GM12878 (cell line): ENCODE results near the gene TIMM17B. TPM values are rescaled to one million over a fixed set of nuclear protein-coding genes. Genes with fewer than 3 reads are reported as not detected.

Experiments
- CEBPB ChIP-seq, 2 experiments: fragments of 150-350 bp in 1 of 2; IDR thresholded peaks; 2 replicates each; pipeline ENCODE4 v1.6.1; 2012 to 2014; ENCODE audit warnings: low read depth in 2 of 2, low read length in 2 of 2, borderline replicate concordance in 1 of 2, inconsistent platforms in 1 of 2
- CHD1 ChIP-seq: IDR thresholded peaks from 2 replicates; pipeline ENCODE4 v1.6.1; 2012; ENCODE audit warnings: low read depth, low read length, improper control_type of control experiment
- CREB1 ChIP-seq: IDR thresholded peaks from 2 replicates; pipeline ENCODE4 v1.6.1; 2012; ENCODE audit warnings: low read depth, mild to moderate bottlenecking, inconsistent platforms
- FOXM1 ChIP-seq: IDR thresholded peaks from 2 replicates; pipeline ENCODE4 v1.6.1; 2012; ENCODE audit warnings: low read depth, mild to moderate bottlenecking, inconsistent platforms, low read length, moderate library complexity
- GATAD2B ChIP-seq: fragments of 450-650 bp; conservative IDR thresholded peaks from 2 replicates; pipeline ENCODE4 v1.6.1; 2017; ENCODE audit warnings: low read depth, mild to moderate bottlenecking, moderate library complexity
- IKZF1 ChIP-seq: fragments of 450-650 bp; conservative IDR thresholded peaks from 2 replicates; pipeline ENCODE4 v1.6.1; 2017; ENCODE audit warnings: antibody characterized with exemption, mild to moderate bottlenecking
- JUNB ChIP-seq: IDR thresholded peaks from 2 replicates; pipeline ENCODE4 v1.6.1; 2016; ENCODE audit warnings: antibody characterized with exemption, mild to moderate bottlenecking
- POLR2AphosphoS2 ChIP-seq: IDR thresholded peaks from 2 replicates; pipeline ENCODE4 v1.6.1; 2011; ENCODE audit warnings: low read depth, mild to moderate bottlenecking, low read length, improper control_type of control experiment, moderate library complexity
- RFX5 ChIP-seq: IDR thresholded peaks from 2 replicates; pipeline ENCODE4 v1.6.1; 2011; ENCODE audit warnings: low read depth, low read length, improper control_type of control experiment
- SMC3 ChIP-seq: IDR thresholded peaks from 2 replicates; pipeline ENCODE4 v1.6.1; 2011; ENCODE audit warnings: low read length, improper control_type of control experiment, borderline replicate concordance
- WRNIP1 ChIP-seq: IDR thresholded peaks from 2 replicates; pipeline ENCODE4 v1.6.1; 2011; ENCODE audit warnings: low read depth, low read length, improper control_type of control experiment, borderline replicate concordance
- YBX1 ChIP-seq: fragments of 450-650 bp; IDR thresholded peaks from 2 replicates; pipeline ENCODE4 v1.6.1; 2016; ENCODE audit warnings: antibody characterized with exemption
- ZBTB11 ChIP-seq: fragments of 450-650 bp; formaldehyde crosslinking; IDR thresholded peaks from 2 replicates; pipeline ENCODE4 v1.5.0; 2022; ENCODE audit warnings: mild to moderate bottlenecking, missing genetic modification characterization
- ZNF24 ChIP-seq: fragments of 450-650 bp; IDR thresholded peaks from 2 replicates; pipeline ENCODE4 v1.6.1; 2017; ENCODE audit warnings: antibody characterized with exemption, mild to moderate bottlenecking
- ZNF592 ChIP-seq: fragments of 450-650 bp; IDR thresholded peaks from 2 replicates; pipeline ENCODE4 v1.6.1; 2017; ENCODE audit warnings: mild to moderate bottlenecking, moderate library complexity
- polyA plus RNA-seq, 11 experiments: library from polyadenylated mRNA; depleted of rRNA in 4 of 11; unstranded in 6 of 11; stranded (reverse) in 5 of 11; fragments of >200 nt; fragmentation: Nextera tagmentation in 4 of 11; fragmentation: Illumina TruSeq in 1 of 11; extraction: Ambion mirVana in 4 of 11; extraction: Trizol in 1 of 11; gene quantifications; 1 replicate in 1 of 11; 2 replicates in 10 of 11; pipeline versions ENCODE4 v1.2.1 to v1.2.3, GENCODE V29; 2011 to 2016; ENCODE audit warnings: inconsistent platforms in 2 of 11, missing spikeins in 2 of 11, low read depth in 1 of 11
- total RNA-seq, 4 experiments: library from RNA; depleted of rRNA in 3 of 4; stranded (reverse); fragments of >200 nt in 3 of 4; fragmentation: Illumina TruSeq in 1 of 4; extraction: Trizol in 1 of 4; gene quantifications; 2 replicates each; pipeline versions ENCODE4 v1.2.1 to v1.2.3, GENCODE V29; 2013 to 2021
- TF ChIP-seq, protein P1 (sequence below): IDR thresholded peaks from 2 replicates; pipeline ENCODE4 v1.6.1; 2012; ENCODE audit warnings: low read length, inconsistent platforms

Gene TIMM17B
- total and polyA plus RNA-seq, 10 of the 15 experiments (the other 5 are each of a cell fraction or from before 2014, with no cell fraction given) = 4.5 to 88.7 (median 47.5) TPM

DNA sequence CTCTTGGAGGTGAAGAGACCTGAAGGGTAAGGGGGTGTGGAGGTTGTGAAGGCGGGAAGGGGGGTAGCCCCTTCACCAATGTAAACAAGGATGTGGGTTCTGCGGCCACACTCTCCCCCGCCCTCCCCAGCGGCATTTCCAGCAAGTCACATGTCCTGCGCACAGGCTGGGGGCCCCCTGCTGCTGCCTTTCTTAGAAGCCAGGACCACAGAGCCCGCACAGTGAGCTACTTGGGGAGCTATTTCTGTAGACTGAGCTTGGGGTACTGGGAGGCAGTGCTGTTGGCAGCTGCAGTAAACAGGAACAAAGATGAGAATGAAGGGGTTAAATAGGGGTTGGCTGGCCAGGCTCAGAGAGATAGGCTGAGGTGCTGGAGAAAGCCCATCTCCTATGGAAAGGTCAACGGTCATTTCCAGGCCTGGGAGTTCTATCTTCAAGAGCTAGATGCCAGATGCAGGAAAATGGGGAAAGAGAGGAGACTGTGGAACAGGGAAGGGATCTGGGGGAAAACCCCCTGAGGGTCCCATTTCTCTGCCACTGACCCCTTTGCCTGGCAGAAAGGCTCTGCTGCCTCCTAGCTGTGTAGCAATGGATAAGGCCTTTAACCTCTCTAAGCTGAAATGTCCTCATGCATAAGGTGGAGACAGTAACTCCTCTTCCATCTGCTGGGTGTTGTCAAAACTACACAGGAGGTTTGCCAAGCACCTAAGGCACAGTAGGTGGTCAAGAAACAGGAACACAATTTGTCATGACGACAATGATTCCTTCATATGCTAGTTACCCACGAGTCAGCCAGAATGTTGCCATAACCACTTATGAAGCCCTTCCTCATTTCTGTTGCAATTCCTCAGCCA, 39.7 kb upstream of the TIMM17B start (continued):
- TF ChIP-seq WRNIP1 (peak; percentile 42; the same call in 1 of the 2 replicates), JUNB (no peak), CREB1 (peak; percentile 65; the same call in 1 of the 2 replicates), RFX5 (no peak), ZBTB11 (CRISPR knock-in tag) (no peak), POLR2AphosphoS2 (peak; percentile 82), YBX1 (no peak), ZNF592 (peak; percentile 21; the same call in 1 of the 2 replicates), IKZF1 (peak; percentile 95), CHD1 (no peak), ZNF24 (peak; percentile 34; the same call in 1 of the 2 replicates), SMC3 (peak; percentile 21; the same call in 1 of the 2 replicates), FOXM1 (peak; percentile 86), GATAD2B (peak; percentile 89), CEBPB (IDR thresholded peaks at IDR 0.05; ENCODE audit: borderline replicate concordance in 1 of 2, low read depth in 2 of 2, low read length in 2 of 2) (no peak; a peak in 1 of 4 replicates)
- TF ChIP-seq, protein P1, sequence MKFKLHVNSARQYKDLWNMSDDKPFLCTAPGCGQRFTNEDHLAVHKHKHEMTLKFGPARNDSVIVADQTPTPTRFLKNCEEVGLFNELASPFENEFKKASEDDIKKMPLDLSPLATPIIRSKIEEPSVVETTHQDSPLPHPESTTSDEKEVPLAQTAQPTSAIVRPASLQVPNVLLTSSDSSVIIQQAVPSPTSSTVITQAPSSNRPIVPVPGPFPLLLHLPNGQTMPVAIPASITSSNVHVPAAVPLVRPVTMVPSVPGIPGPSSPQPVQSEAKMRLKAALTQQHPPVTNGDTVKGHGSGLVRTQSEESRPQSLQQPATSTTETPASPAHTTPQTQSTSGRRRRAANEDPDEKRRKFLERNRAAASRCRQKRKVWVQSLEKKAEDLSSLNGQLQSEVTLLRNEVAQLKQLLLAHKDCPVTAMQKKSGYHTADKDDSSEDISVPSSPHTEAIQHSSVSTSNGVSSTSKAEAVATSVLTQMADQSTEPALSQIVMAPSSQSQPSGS = peak; percentile 75
